Mesodermal cell (in vitro differentiated cells): ENCODE results near the gene SPNS2.

ENCODE experiments used
- H3K27ac ChIP-seq: 2 replicates; pipeline ENCODE4 v1.7.0; 2013; ENCODE audit warnings: mild to moderate bottlenecking, low read depth, low read length, moderate library complexity; ENCODE audit not compliant: severe bottlenecking
- H3K36me3 ChIP-seq: 2 replicates; pipeline ENCODE4 v1.7.1; 2013; ENCODE audit warnings: mild to moderate bottlenecking, low read length, moderate library complexity; ENCODE audit not compliant: control insufficient read depth, insufficient read depth
- H3K4me1 ChIP-seq: one replicate; pipeline ENCODE4 v1.7.1; 2013; ENCODE audit warnings: mild to moderate bottlenecking, low read length; ENCODE audit not compliant: insufficient read depth, control insufficient read depth, poor library complexity, severe bottlenecking
- H3K4me3 ChIP-seq: 2 replicates; pipeline ENCODE4 v1.7.0; 2013; ENCODE audit warnings: low read length, control low read depth, mild to moderate bottlenecking; ENCODE audit not compliant: insufficient read depth, poor library complexity, severe bottlenecking; ENCODE audit errors: extremely low read depth
- H3K9me3 ChIP-seq: 2 replicates; pipeline ENCODE4 v1.7.1; 2013; ENCODE audit warnings: mild to moderate bottlenecking, low read length, moderate library complexity; ENCODE audit not compliant: control insufficient read depth
- WGBS, 2 experiments: methylation state at CpG; one replicate each; pipeline ENCODE4 v1.1.5; 2013; ENCODE audit warnings: missing lambda C conversion rate in 2 of 2; ENCODE audit not compliant: insufficient coverage in 2 of 2; 5-methylcytosine and 5-hydroxymethylcytosine counted together

The SPNS2 gene

DNA sequence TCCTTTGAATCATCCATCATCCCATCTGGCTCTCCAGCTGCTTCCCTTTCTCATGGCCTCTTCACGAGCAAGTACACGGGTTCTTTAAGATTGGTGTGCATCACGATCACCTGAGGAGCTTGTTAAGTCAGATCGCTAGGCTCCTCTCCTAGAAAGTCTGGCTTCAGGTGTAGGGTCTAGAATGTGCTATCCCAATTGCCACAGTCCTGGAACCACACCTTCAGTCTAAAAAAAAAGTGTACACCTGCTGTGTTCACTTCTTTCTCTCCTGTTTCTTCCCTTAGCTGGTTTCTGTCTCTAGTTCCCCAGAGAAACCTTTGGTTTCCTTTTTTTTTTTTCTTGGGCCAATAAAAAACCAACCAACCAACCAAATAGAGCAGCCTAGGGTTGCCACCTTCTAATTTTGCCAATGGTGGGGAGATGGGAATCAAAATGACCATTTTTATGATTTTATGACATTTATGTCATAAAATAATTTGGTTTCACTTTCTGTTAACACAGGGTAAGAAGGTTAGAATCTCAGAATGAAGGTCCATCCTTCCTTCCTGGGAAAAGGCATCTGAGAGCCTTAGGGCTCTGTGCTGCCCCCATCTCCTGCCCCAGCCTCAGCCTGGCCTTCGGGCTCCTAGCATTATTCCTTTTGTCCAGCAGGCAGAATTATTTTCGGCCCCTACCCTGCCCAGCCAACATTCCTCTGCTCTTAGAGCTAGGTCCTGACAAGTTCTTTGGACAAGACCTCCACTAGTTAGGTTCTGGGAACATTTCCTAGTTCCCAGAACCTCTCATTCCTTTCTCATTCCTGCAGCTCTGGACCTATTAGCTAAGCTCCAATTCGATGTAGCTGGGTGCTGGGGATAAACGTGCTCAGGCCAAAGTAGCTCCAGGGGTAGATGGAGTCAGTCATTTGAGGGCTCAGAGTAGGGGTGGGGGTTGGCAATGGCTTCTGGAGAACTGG is 63.6 kb downstream of the SPNS2 start:
- Histone ChIP-seq H3K4me3 (no peak overlapping the region), H3K4me1 (no peaks in the 10 kb centered on the region), H3K36me3 (no peaks in the 10 kb centered on the region), H3K9me3 (no peaks in the 10 kb centered on the region), H3K27ac (no peak overlapping the region)
- WGBS, 2 experiments, result 81 to 85% methylated on average over 6 to 8 of the region's 8 CpGs

DNA sequence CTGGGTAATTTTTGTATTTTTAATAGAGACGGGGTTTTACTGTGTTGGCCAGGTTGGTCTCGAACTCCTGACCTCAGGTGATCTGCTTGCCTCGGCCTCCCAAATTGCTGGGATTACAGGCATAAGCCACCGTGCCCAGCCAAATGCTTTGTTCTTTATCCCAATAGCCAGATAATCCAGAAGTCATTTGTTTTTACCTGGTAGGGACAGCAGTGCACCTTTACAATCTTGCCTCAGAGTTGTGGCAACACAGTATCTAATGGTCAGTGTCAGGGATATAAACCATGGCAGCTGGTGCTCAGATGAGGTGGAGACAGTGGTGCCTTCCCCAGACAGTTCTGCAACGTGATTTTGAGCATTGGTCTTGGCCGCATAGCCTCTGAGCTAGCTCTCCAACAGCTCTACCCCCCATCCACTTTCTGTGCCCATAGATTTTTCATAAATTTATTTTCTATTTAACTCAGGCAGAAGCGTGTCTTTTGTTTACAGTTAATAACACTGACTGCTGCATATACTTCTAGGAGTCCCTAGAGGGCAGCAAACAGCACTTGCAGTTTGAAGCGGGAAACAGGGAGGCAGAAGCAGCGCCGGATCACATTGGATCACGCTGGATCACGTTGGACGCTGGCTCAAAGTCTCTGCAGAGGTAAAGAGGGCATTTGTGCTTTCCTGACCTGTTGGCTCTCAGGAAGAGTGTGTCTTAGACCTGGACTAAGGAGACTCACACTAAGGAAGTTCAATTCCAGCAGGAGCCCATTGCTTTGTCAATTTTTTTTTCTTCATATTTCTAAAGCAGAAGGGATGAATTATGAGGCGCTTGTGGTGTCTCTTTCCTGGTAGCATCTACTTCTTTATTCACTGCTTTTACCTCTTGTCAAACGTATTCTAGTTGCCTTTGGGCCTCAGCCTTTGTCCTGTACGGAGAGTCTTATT is 66.8 kb downstream of the SPNS2 start:
- Histone ChIP-seq H3K9me3 (no peaks in the 10 kb centered on the region), H3K4me1 (no peaks in the 10 kb centered on the region), H3K4me3 (no peak overlapping the region), H3K36me3 (no peaks in the 10 kb centered on the region), H3K27ac (no peak overlapping the region)
- WGBS, 2 experiments, result 38 to 40% methylated on average over 13 to 15 of the region's 16 CpGs

DNA sequence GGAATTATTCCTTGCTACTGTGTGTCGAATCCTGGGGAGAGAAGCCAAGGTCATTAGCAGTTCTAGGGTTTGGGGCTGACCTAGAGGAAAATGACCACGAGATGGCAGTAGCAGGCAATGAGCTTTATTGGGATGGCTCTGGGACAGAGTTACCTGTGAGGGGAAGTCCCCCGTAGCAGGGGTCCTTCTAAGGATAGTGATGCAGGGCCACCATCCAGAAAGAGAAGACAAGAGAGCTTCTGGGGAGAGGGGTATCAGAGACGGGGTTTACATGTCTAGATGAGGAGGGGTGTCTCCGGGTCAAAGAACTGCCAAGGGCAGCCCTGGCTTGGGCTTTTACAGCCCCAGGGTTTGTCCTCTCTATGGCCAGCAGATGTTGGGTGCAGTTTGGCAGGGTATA is 68.1 kb downstream of the SPNS2 start:
- WGBS, 2 experiments, result 20 to 22% methylated on average over 4 to 5 of the region's 5 CpGs
- Histone ChIP-seq H3K36me3 (no peaks in the 10 kb centered on the region), H3K27ac (no peak overlapping the region), H3K4me1 (no peaks in the 10 kb centered on the region), H3K9me3 (no peaks in the 10 kb centered on the region), H3K4me3 (no peak overlapping the region)

DNA sequence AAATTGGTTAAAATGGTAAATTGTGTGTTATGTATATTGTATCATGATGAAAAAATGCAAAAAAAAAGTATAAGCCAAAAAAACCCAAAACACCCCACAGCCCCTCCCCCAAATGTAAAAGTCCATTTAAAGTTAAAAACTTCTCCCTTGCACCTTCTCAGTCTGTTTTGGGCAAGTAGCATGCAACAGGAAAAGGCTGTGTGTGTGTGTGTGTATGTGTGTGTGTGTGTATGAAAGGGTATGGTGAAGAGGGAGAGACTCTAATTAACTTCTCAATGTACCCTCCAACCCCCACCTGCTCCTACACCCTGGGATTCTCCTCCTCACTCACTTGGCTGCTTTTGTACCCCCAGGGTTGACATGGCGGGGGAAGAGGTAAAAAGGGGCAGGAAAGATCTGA is 70.9 kb downstream of the SPNS2 start:
- H3K4me1 ChIP-seq, result no peaks in the 10 kb centered on the region
- H3K4me3 ChIP-seq, result no peak overlapping the region
- no peak overlapping the region for H3K27ac ChIP-seq
- 0% methylated on average over 1 of the region's 1 CpG; no CpG with 5 or more reads in 1 of the 2 experiments for WGBS, 2 experiments
- no peaks in the 10 kb centered on the region for H3K9me3 ChIP-seq
- H3K36me3 ChIP-seq, result no peaks in the 10 kb centered on the region

DNA sequence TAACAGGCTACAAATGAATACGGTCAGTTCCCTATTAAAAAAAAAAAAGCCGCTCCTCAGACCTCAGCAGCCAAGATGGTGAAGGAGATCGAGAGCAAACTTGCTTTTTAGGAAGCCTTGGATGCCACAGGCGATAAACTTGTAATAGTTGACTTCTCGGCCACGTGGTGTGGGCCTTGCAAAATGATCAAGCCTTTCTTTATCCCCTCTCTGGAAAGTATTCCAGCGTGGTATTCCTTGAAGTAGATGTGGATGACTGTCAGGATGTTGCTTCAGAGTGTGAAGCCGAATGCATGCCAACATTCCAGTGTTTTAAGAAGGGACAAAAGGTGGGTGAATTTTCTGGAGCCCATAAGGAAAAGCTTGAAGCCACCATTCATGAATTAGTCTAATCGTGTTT is 73.5 kb downstream of the SPNS2 start:
- Histone ChIP-seq H3K9me3 (no peaks in the 10 kb centered on the region), H3K27ac (no peak overlapping the region), H3K4me1 (peaks cover 11% of the 10 kb centered on the region), H3K36me3 (no peaks in the 10 kb centered on the region), H3K4me3 (no peak overlapping the region)
- WGBS, 2 experiments, result 88 to 94% methylated on average over 5 to 7 of the region's 9 CpGs

DNA sequence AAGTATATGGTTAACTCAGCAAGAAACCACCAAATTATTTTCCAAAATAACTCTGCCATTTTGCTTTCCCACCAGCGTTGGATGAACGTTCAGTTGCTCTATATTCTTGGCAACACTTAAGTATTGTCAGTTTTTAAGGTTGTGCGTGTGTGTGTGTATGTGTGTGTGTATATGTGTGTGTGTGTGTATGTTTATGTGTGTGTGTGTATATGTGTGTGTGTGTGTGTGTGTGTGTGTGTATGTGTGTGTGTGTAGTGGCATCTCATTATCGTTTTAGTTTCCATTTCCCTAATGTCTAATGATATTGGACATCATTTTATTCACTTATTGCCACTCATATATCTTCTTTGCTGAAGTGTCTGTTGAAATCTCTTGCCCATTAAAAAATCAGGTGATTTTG is 74.4 kb downstream of the SPNS2 start:
- Histone ChIP-seq H3K27ac (no peak overlapping the region), H3K4me1 (peaks cover 16% of the 10 kb centered on the region), H3K4me3 (no peak overlapping the region), H3K9me3 (no peaks in the 10 kb centered on the region), H3K36me3 (no peaks in the 10 kb centered on the region)
- 100% methylated on average over 1 of the region's 4 CpGs; no CpG with 5 or more reads in 1 of the 2 experiments for WGBS, 2 experiments

DNA sequence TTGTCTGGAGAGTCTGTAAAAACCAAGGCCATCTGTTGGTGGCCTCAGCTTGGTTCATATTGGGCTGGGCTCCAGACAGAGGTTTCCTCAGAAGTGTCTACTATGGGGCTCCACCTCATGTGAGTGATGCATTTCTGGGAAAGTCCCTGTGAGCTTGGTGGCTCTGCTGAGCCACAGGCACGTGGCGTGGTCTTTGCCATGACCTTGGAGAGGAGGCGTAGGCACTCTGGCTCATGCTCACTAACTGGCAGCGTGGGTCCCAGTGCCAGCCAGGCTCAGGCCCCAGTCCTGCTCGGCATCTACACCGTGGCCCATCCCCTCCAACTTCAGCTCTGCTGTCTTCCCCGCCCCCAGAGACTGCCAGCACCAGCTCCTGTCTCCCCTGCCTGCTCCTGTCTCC is 75.0 kb downstream of the SPNS2 start:
- 76 to 88% methylated on average over 5 to 7 of the region's 7 CpGs for WGBS, 2 experiments
- peaks cover 16% of the 10 kb centered on the region for H3K4me1 ChIP-seq
- H3K27ac ChIP-seq, result no peak overlapping the region
- H3K9me3 ChIP-seq, result no peaks in the 10 kb centered on the region
- no peak overlapping the region for H3K4me3 ChIP-seq
- H3K36me3 ChIP-seq, result no peaks in the 10 kb centered on the region

DNA sequence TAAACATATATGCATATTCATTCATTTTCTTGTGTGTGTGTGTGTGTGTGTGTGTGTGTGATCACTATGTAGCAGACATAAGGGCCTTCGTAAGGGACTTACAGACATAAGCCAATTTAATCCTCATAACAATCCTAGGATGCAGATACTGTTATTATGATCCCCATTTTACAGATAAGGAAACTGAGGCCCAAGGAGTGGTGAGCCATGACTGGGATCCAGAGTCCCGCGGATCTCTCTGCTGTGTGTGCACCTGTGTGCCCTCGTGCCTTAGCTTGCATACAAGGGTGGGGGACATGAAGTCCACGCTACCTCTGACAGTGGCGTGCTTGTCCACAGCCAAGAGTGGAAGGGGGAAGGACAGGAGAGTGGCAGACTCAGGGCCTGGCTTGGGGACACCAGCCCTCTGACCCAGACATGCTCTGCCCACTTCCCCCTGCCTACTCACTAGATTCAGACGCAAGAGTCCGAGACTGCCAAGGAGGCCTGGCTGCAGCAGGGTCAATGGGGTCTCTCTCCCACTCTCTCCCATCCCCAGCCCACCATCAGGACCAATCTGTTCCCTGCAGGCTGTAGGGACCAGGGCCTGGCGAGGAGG is 75.9 kb downstream of the SPNS2 start:
- no peak overlapping the region for H3K4me3 ChIP-seq
- H3K27ac ChIP-seq, result no peak overlapping the region
- H3K4me1 ChIP-seq, result peaks cover 16% of the 10 kb centered on the region
- no peaks in the 10 kb centered on the region for H3K36me3 ChIP-seq
- 95 to 100% methylated on average over 5 to 7 of the region's 9 CpGs for WGBS, 2 experiments
- no peaks in the 10 kb centered on the region for H3K9me3 ChIP-seq

DNA sequence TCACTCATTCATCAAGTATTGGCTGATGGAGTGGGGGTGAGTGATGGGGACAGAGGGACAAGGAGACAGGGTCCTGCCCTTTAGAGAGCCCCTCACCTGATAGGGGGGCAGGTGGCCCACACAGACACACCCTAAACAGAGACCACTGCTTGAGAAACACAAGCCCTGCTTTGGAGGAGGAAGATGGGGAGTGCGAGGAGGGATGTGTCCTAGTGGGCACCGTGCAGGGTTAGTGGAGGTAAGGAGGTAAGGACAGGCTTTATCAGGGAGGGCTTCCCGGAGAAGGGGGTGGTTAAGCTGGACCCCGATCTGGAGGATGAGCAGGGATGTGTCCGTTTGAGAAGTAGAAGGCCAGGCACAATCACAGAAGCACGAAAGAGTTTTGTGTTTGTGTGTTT is 77.5 kb downstream of the SPNS2 start:
- Histone ChIP-seq H3K4me3 (no peak overlapping the region), H3K36me3 (no peaks in the 10 kb centered on the region), H3K4me1 (peaks cover 16% of the 10 kb centered on the region), H3K9me3 (no peaks in the 10 kb centered on the region), H3K27ac (peak overlapping the region; percentile 76)
- 32 to 60% methylated on average over 3 to 5 of the region's 6 CpGs for WGBS, 2 experiments

DNA sequence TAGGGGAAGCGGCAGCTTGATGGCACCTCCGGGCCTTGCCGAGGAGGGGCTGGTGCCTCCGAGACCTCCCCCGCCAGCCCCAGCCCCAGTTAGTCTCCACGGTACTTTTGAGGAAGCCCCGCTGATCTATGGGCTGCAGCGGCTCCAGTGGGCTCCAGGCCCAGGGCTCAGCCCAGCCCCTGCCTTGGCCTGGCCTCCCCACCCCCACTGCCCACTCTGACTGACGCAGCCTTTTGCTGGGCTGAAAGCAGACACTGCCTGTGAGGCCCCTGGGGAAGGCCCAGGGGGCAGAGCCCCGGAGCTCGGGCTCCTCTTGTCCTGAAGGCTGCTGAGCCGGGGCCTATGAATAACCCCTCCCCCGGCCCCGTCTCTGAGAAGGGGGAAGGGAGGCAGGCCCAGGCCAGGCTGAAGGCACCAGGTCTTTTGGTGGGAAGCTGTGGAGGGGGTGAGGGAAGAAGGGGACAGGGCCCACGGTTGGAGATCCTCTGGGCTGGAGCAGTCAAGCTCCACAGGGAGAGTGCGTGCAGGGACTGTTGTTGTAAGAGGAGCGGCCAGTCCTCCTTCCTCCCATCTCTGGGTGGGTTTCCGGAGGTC is 78.1 kb downstream of the SPNS2 start:
- Histone ChIP-seq H3K4me1 (peaks cover 16% of the 10 kb centered on the region), H3K4me3 (no peak overlapping the region), H3K9me3 (no peaks in the 10 kb centered on the region), H3K27ac (peak overlapping the region; percentile 85), H3K36me3 (no peaks in the 10 kb centered on the region)
- 29 to 30% methylated on average over 15 to 16 of the region's 18 CpGs for WGBS, 2 experiments
